Right lobe of liver (tissue), 6 donors: Measurements from ENCODE around the gene PYGM. TPM values are rescaled to one million over a fixed set of nuclear protein-coding genes. Genes with fewer than 3 reads are reported as not detected.

ENCODE experiments used
- ATAC-seq, 4 donors: fragments of 200-7000 bp; cut with Tn5 transposase; one replicate each; pipeline ENCODE4 v1.9.1; 2020; ENCODE audit warnings: mild to moderate bottlenecking in 4 of 4, moderate library complexity in 4 of 4
- DNase-seq, 3 donors: peaks; one replicate each; pipeline ENCODE4 v3.0.0-alpha.2; 2020
- H3K27ac ChIP-seq, 3 donors: fragments of 200-600 bp; one replicate each; pipeline ENCODE4 v1.8.0; 2022
- H3K27me3 ChIP-seq, 2 donors: fragments of 200-600 bp; one replicate each; pipeline ENCODE4 v1.8.0; 2022
- H3K36me3 ChIP-seq, 4 donors: fragments of 200-600 bp; sonication (generic) in 1 of 4; one replicate each; pipeline versions ENCODE4 v1.5.1 to v1.8.0; 2017 to 2022; ENCODE audit warnings: control low read depth in 1 of 4
- H3K4me1 ChIP-seq, 4 donors: fragments of 200-600 bp; sonication (generic) in 1 of 4; one replicate each; pipeline versions ENCODE4 v1.5.1 to v1.8.0; 2017 to 2022; ENCODE audit warnings: control low read depth in 1 of 4
- H3K4me3 ChIP-seq, 3 donors: fragments of 200-600 bp; one replicate each; pipeline ENCODE4 v1.8.0; 2022
- H3K9me3 ChIP-seq, 4 donors: fragments of 200-600 bp; sonication (generic) in 1 of 4; one replicate each; pipeline versions ENCODE4 v1.5.1 to v1.8.0; 2017 to 2022; ENCODE audit warnings: control low read depth in 1 of 4
- CTCF ChIP-seq, 4 donors: fragments of 200-600 bp in 3 of 4; fragments of 450-650 bp in 1 of 4; IDR thresholded peaks; one replicate each; pipeline versions ENCODE4 v1.5.1 to v1.8.0; 2016 to 2022; ENCODE audit warnings: antibody characterized with exemption in 4 of 4, mild to moderate bottlenecking in 2 of 4
- POLR2A ChIP-seq: fragments of 450-650 bp; IDR thresholded peaks from one replicate; pipeline ENCODE4 v1.6.1; 2017; ENCODE audit warnings: antibody characterized with exemption, mild to moderate bottlenecking
- WGBS: methylation state at CpG from one replicate; pipeline ENCODE4 v1.1.6; 2018; ENCODE audit warnings: low coverage, low lambda C conversion rate; ENCODE audit not compliant: insufficient coverage; ENCODE audit errors: missing lambda C conversion rate; 5-methylcytosine and 5-hydroxymethylcytosine counted together
- intact Hi-C, 2 donors: fragments of 100-400 bp; cut with DNase I; formaldehyde crosslinking; loops; one replicate each; pipeline versions ENCODE4 v1.11.2 to v1.14.1; 2022
- total RNA-seq, 6 experiments: library from RNA; depleted of rRNA in 2 of 6; stranded (reverse); fragments of >200 nt in 2 of 6; fragmentation: NEBNext Ultra II Directional in 3 of 6; extraction: Animal tissue kit (Norgen Biotek cat#: 25700) in 3 of 6; gene quantifications; one replicate each; pipeline versions ENCODE4 v1.1.0 to v1.2.4, GENCODE V29; 2016 to 2023
- donor health status: DM: no; HTN: yes; CAD: no.
- donor health status: DM: no; HTN: no; CAD: no.
- donor health status: DM: no; HTN: no; CAD: no.
- donor health status: DM: no; HTN: yes; CAD: no.
- donor health status: DM: no; HTN: yes; CAD: no.

PYGM gene
- total RNA-seq, 6 experiments from 2014 or later, result 0.24 to 1.4 (median 0.47) TPM

- no peak for ATAC-seq
- WGBS, result 56% methylated on average over 12 of the region's 15 CpGs
- Histone ChIP-seq H3K4me1 (peaks cover 0 to 2% (median under 1%) of the 10 kb centered on the region in 4 donors), H3K27me3 (no peaks in the 10 kb centered on the region), H3K9me3 (no peaks in the 10 kb centered on the region), H3K27ac (no peak overlapping the region), H3K36me3 (no peaks in the 10 kb centered on the region), H3K4me3 (no peak overlapping the region)
- no peak for DNase-seq
- intact Hi-C loops, result no loop called here
- no peak for TF ChIP-seq POLR2A
- TF ChIP-seq CTCF (IDR thresholded peaks at IDR 0.05), result no peak
Observed at GRCh38 chr11:64718084-64718779, 41.5 kb downstream of the PYGM start.

GRCh38 chr11:64717268-64717578 lies 42.6 kb downstream of the PYGM start:
- no peaks in the 10 kb centered on the region for H3K4me1 ChIP-seq
- H3K27ac ChIP-seq, result no peak overlapping the region
- intact Hi-C loops, result no loop called here
- no peak for TF ChIP-seq CTCF (IDR thresholded peaks at IDR 0.05)
- no peak for TF ChIP-seq POLR2A
- ATAC-seq (no peak), DNase-seq (no peak)
- H3K4me3 ChIP-seq, result no peak overlapping the region
- H3K36me3 ChIP-seq, result no peaks in the 10 kb centered on the region
- H3K9me3 ChIP-seq, result no peaks in the 10 kb centered on the region
- 0% methylated on average over 1 of the region's 4 CpGs for WGBS
- peaks cover 0 to 2% of the 10 kb centered on the region in 2 donors for H3K27me3 ChIP-seq

GRCh38 chr11:64716473-64717267 lies 43.1 kb downstream of the PYGM start:
- H3K36me3 ChIP-seq, result no peaks in the 10 kb centered on the region
- peaks cover 4% of the 10 kb centered on the region in 2 donors for H3K27me3 ChIP-seq
- DNase-seq (no peak), ATAC-seq (no peak)
- TF ChIP-seq POLR2A (no peak), CTCF (IDR thresholded peaks at IDR 0.05) (no peak)
- no peaks in the 10 kb centered on the region for H3K4me1 ChIP-seq
- intact Hi-C loops, result no loop called here
- WGBS, result 49% methylated on average over 8 of the region's 21 CpGs
- H3K4me3 ChIP-seq, result no peak overlapping the region
- no peak overlapping the region for H3K27ac ChIP-seq
- H3K9me3 ChIP-seq, result no peaks in the 10 kb centered on the region

- no peak overlapping the region for H3K27ac ChIP-seq
- no peak for ATAC-seq
- H3K9me3 ChIP-seq, result no peaks in the 10 kb centered on the region
- TF ChIP-seq POLR2A, result no peak
- TF ChIP-seq CTCF (IDR thresholded peaks at IDR 0.05), result no peak
- H3K4me1 ChIP-seq, result no peaks in the 10 kb centered on the region
- H3K36me3 ChIP-seq, result no peaks in the 10 kb centered on the region
- H3K4me3 ChIP-seq, result no peak overlapping the region
- intact Hi-C loops, result no loop called here
- WGBS, result 38% methylated on average over 11 of the region's 13 CpGs
- peaks cover 6 to 7% of the 10 kb centered on the region in 2 donors for H3K27me3 ChIP-seq
- DNase-seq, result no peak
Observed at GRCh38 chr11:64715756-64716472, 43.9 kb downstream of the PYGM start.
